ENCODE data around the gene SGCB.

SGCB gene

GRCh38 chr4:52005604-52006273, 32.4 kb downstream of the SGCB start:
- Histone ChIP-seq H3K4me1 (ENCODE audit: control insufficient read depth, low read length) (no peaks in the 10 kb centered on the region), H3K4me2 (ENCODE audit: low read length) (no peak overlapping the region), H4K20me1 (ENCODE audit: control insufficient read depth, insufficient read depth, low read depth, low read length) (no peaks in the 10 kb centered on the region), H3F3A (ENCODE audit: control insufficient read depth, insufficient read depth) (no peaks in the 10 kb centered on the region), H3K27ac (ENCODE audit: low read depth, low read length) (no peak overlapping the region), H3K36me3 (ENCODE audit: control insufficient read depth, low read length) (no peaks in the 10 kb centered on the region), H3K9me3 (ENCODE audit: control insufficient read depth, insufficient read depth, low read length) (no peaks in the 10 kb centered on the region), H3K79me2 (ENCODE audit: control insufficient read depth, low read length) (no peaks in the 10 kb centered on the region), H3K9me2 (replicated peaks; ENCODE audit: control insufficient read depth, low read length) (no peaks in the 10 kb centered on the region), H3K27me3 (ENCODE audit: control insufficient read depth, low read length) (no peaks in the 10 kb centered on the region), H3K4me3 (ENCODE audit: low read length) (no peak overlapping the region)
- TF ChIP-seq EZH2phosphoT487 (IDR thresholded peaks at IDR 0.05; ENCODE audit: borderline replicate concordance, low read length) = no peak
- TF ChIP-seq CTCF (IDR thresholded peaks at IDR 0.05; ENCODE audit: low read depth, low read length, poor library complexity, severe bottlenecking) = no peak

GRCh38 chr4:52004414-52004813, 33.7 kb downstream of the SGCB start:
- H3K27me3 ChIP-seq (ENCODE audit: control insufficient read depth, low read length) = no peaks in the 10 kb centered on the region
- H3K27ac ChIP-seq (ENCODE audit: low read depth, low read length) = no peak overlapping the region
- H3K4me3 ChIP-seq (ENCODE audit: low read length) = no peak overlapping the region
- no peaks in the 10 kb centered on the region for H3K9me3 ChIP-seq (ENCODE audit: control insufficient read depth, insufficient read depth, low read length)
- H3K4me2 ChIP-seq (ENCODE audit: low read length) = no peak overlapping the region
- H4K20me1 ChIP-seq (ENCODE audit: control insufficient read depth, insufficient read depth, low read depth, low read length) = no peaks in the 10 kb centered on the region
- no peaks in the 10 kb centered on the region for H3F3A ChIP-seq (ENCODE audit: control insufficient read depth, insufficient read depth)
- no peaks in the 10 kb centered on the region for H3K4me1 ChIP-seq (ENCODE audit: control insufficient read depth, low read length)
- H3K79me2 ChIP-seq (ENCODE audit: control insufficient read depth, low read length) = no peaks in the 10 kb centered on the region
- no peaks in the 10 kb centered on the region for H3K9me2 ChIP-seq (replicated peaks; ENCODE audit: control insufficient read depth, low read length)
- TF ChIP-seq EZH2phosphoT487 (IDR thresholded peaks at IDR 0.05; ENCODE audit: borderline replicate concordance, low read length) (no peak), CTCF (IDR thresholded peaks at IDR 0.05; ENCODE audit: low read depth, low read length, poor library complexity, severe bottlenecking) (no peak)
- no peaks in the 10 kb centered on the region for H3K36me3 ChIP-seq (ENCODE audit: control insufficient read depth, low read length)

GRCh38 chr4:52001616-52002015, 36.5 kb downstream of the SGCB start:
- H3K9me2 ChIP-seq (replicated peaks; ENCODE audit: control insufficient read depth, low read length) = no peaks in the 10 kb centered on the region
- no peak for TF ChIP-seq EZH2phosphoT487 (IDR thresholded peaks at IDR 0.05; ENCODE audit: borderline replicate concordance, low read length)
- no peaks in the 10 kb centered on the region for H3K4me1 ChIP-seq (ENCODE audit: control insufficient read depth, low read length)
- no peaks in the 10 kb centered on the region for H3F3A ChIP-seq (ENCODE audit: control insufficient read depth, insufficient read depth)
- H3K4me2 ChIP-seq (ENCODE audit: low read length) = no peak overlapping the region
- H4K20me1 ChIP-seq (ENCODE audit: control insufficient read depth, insufficient read depth, low read depth, low read length) = no peaks in the 10 kb centered on the region
- H3K27me3 ChIP-seq (ENCODE audit: control insufficient read depth, low read length) = no peaks in the 10 kb centered on the region
- H3K4me3 ChIP-seq (ENCODE audit: low read length) = no peak overlapping the region
- no peaks in the 10 kb centered on the region for H3K9me3 ChIP-seq (ENCODE audit: control insufficient read depth, insufficient read depth, low read length)
- H3K79me2 ChIP-seq (ENCODE audit: control insufficient read depth, low read length) = no peaks in the 10 kb centered on the region
- H3K36me3 ChIP-seq (ENCODE audit: control insufficient read depth, low read length) = no peaks in the 10 kb centered on the region
- H3K27ac ChIP-seq (ENCODE audit: low read depth, low read length) = no peak overlapping the region

- Histone ChIP-seq H3K36me3 (ENCODE audit: control insufficient read depth, low read length) (no peaks in the 10 kb centered on the region), H3K9me3 (ENCODE audit: control insufficient read depth, insufficient read depth, low read length) (no peaks in the 10 kb centered on the region), H3K4me3 (ENCODE audit: low read length) (no peak overlapping the region), H3K4me2 (ENCODE audit: low read length) (no peak overlapping the region), H3K27ac (ENCODE audit: low read depth, low read length) (no peak overlapping the region), H4K20me1 (ENCODE audit: control insufficient read depth, insufficient read depth, low read depth, low read length) (no peaks in the 10 kb centered on the region), H3K27me3 (ENCODE audit: control insufficient read depth, low read length) (no peaks in the 10 kb centered on the region), H3K79me2 (ENCODE audit: control insufficient read depth, low read length) (no peaks in the 10 kb centered on the region), H3K9me2 (replicated peaks; ENCODE audit: control insufficient read depth, low read length) (no peaks in the 10 kb centered on the region), H3K4me1 (ENCODE audit: control insufficient read depth, low read length) (no peaks in the 10 kb centered on the region), H3F3A (ENCODE audit: control insufficient read depth, insufficient read depth) (no peaks in the 10 kb centered on the region)
- TF ChIP-seq CTCF (IDR thresholded peaks at IDR 0.05; ENCODE audit: low read depth, low read length, poor library complexity, severe bottlenecking) (no peak), EZH2phosphoT487 (IDR thresholded peaks at IDR 0.05; ENCODE audit: borderline replicate concordance, low read length) (no peak)
Measured at GRCh38 chr4:51999250-51999649, 38.8 kb downstream of the SGCB start.

Data from DOHH2 (cell line).